ENCODE measurements around the gene TKT. TPM values are rescaled to one million over a fixed set of nuclear protein-coding genes. Genes with fewer than 3 reads are reported as not detected.

TKT gene
- total RNA-seq, 1 experiment from 2014 or later = 634 TPM

DNA sequence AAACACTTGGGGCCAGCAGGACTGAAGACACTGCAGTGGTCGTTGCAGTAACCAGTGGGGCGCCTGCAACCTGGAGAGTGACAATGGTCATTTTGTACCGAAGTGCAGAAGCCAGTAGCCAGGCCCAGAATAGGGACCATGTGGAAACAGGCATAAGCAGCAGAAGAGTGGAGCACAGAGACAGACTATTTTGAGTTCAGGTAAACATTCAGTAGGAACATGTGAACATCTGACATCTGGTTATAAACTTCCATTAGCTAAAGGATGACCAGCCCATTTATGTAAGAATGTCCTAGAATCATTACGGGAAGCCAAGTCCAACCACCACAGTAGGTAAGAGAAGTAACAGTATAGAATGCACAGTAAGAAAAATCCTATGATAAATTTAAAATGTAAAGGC lies 32.4 kb upstream of the TKT start:
- RAD21 ChIA-PET (ENCODE audit: low non-redundant PET in 1 of 2, low total read pairs in 2 of 2, uncharacterized antibody in 2 of 2, unreplicated experiment in 2 of 2) = no interaction called here
- intact Hi-C loops (cut with micrococcal nuclease) = no loop called here
- H3K9me3 ChIP-seq (ENCODE audit: control insufficient read depth in 1 of 2, insufficient read depth in 1 of 2, low read depth in 1 of 2, low read length in 2 of 2) = no peaks in the 10 kb centered on the region
- no peaks in the 10 kb centered on the region for H3K4me1 ChIP-seq (ENCODE audit: control insufficient read depth in 1 of 2, insufficient read depth in 2 of 2, low read length in 2 of 2)
- no peaks in the 10 kb centered on the region for H3K9me2 ChIP-seq (ENCODE audit: insufficient read depth)
- peaks cover 18 to 20% of the 10 kb centered on the region in 2 experiments; a peak in 3 of 4 replicates for H3K36me3 ChIP-seq (ENCODE audit: control insufficient read depth in 1 of 2, insufficient read depth in 2 of 2, low read length in 2 of 2)
- ATAC-seq = no peak
- CTCF ChIA-PET = no interaction called here
- H3K27me3 ChIP-seq (ENCODE audit: insufficient read depth, low read length) = no peaks in the 10 kb centered on the region
- no peak overlapping the region for H3K9ac ChIP-seq (ENCODE audit: low read length)
- no peaks in the 10 kb centered on the region; the same call in 1 of the 2 replicates for H4K20me1 ChIP-seq (ENCODE audit: insufficient read depth)
- no peak overlapping the region for H2AFZ ChIP-seq (ENCODE audit: low read depth, low read length, poor library complexity, severe bottlenecking)
- no peak overlapping the region for H3K27ac ChIP-seq (ENCODE audit: low read depth, low read length)
- no peak for DNase-seq (ENCODE audit: low read depth, low spot score)
- no TSS peak for BruUV-seq (replicated peaks)
- no peaks in the 10 kb centered on the region for H3K79me2 ChIP-seq (ENCODE audit: insufficient read depth, low read length)
- H3K4me3 ChIP-seq (replicated peaks in 1 of 2; ENCODE audit: low read depth in 1 of 2, low read length in 2 of 2) = no peak overlapping the region
- TF ChIP-seq CBX3 (IDR thresholded peaks at IDR 0.05; ENCODE audit: low read depth) = no peak
- no peak for TF ChIP-seq SP1 (IDR thresholded peaks at IDR 0.05; ENCODE audit: low read depth)
- no peak for TF ChIP-seq POLR2AphosphoS5 (IDR thresholded peaks at IDR 0.05; ENCODE audit: low read depth, low read length)
- TF ChIP-seq CTCF (IDR thresholded peaks at IDR 0.05 in 2 of 3, conservative IDR thresholded peaks at IDR 0.05 in 1 of 3; ENCODE audit: borderline replicate concordance in 1 of 3, insufficient read depth in 1 of 3, low read depth in 2 of 3, low read length in 2 of 3) = no peak
- no peak for TF ChIP-seq RAD21 (IDR thresholded peaks at IDR 0.05; ENCODE audit: low read depth)
- no peak for TF ChIP-seq EZH2phosphoT487 (IDR thresholded peaks at IDR 0.05; ENCODE audit: borderline replicate concordance)
- TF ChIP-seq SIN3A (IDR thresholded peaks at IDR 0.05; ENCODE audit: low read depth) = no peak
- POLR2A ChIA-PET = no interaction called here
- no peak overlapping the region for H3K4me2 ChIP-seq (ENCODE audit: low read length)

GRCh38 chr3:53287131-53287629 lies 31.4 kb upstream of the TKT start:
- Histone ChIP-seq H3K4me3 (replicated peaks in 1 of 2; ENCODE audit: low read depth in 1 of 2, low read length in 2 of 2) (no peak overlapping the region), H3K27me3 (ENCODE audit: insufficient read depth, low read length) (no peaks in the 10 kb centered on the region), H3K9ac (ENCODE audit: low read length) (no peak overlapping the region), H3K4me2 (ENCODE audit: low read length) (no peak overlapping the region), H2AFZ (ENCODE audit: low read depth, low read length, poor library complexity, severe bottlenecking) (no peak overlapping the region), H3K36me3 (ENCODE audit: control insufficient read depth in 1 of 2, insufficient read depth in 2 of 2, low read length in 2 of 2) (peaks cover 16 to 17% of the 10 kb centered on the region in 2 experiments; a peak in 3 of 4 replicates), H3K9me2 (ENCODE audit: insufficient read depth) (no peaks in the 10 kb centered on the region), H3K27ac (ENCODE audit: low read depth, low read length) (no peak overlapping the region), H3K4me1 (ENCODE audit: control insufficient read depth in 1 of 2, insufficient read depth in 2 of 2, low read length in 2 of 2) (no peaks in the 10 kb centered on the region), H3K79me2 (ENCODE audit: insufficient read depth, low read length) (no peaks in the 10 kb centered on the region), H4K20me1 (ENCODE audit: insufficient read depth) (no peaks in the 10 kb centered on the region; the same call in 1 of the 2 replicates), H3K9me3 (ENCODE audit: control insufficient read depth in 1 of 2, insufficient read depth in 1 of 2, low read depth in 1 of 2, low read length in 2 of 2) (no peaks in the 10 kb centered on the region)
- POLR2A ChIA-PET = interaction anchor here (0.6 kb wide), 1 partner anchor 29 kb away, joined by 5 read pairs; no protein-coding TSS in a partner anchor
- DNase-seq (ENCODE audit: low read depth, low spot score) (no peak), ATAC-seq (no peak)
- TF ChIP-seq EZH2phosphoT487 (IDR thresholded peaks at IDR 0.05; ENCODE audit: borderline replicate concordance) (no peak), FOSL1 (IDR thresholded peaks at IDR 0.05; ENCODE audit: low read depth) (no peak), ELF1 (IDR thresholded peaks at IDR 0.05; ENCODE audit: borderline replicate concordance, low read depth) (no peak)
- intact Hi-C loops (cut with micrococcal nuclease) = no loop called here
- TSS peak; percentile 7 for BruUV-seq (replicated peaks)
- RAD21 ChIA-PET (ENCODE audit: low non-redundant PET in 1 of 2, low total read pairs in 2 of 2, uncharacterized antibody in 2 of 2, unreplicated experiment in 2 of 2) = no interaction called here
- CTCF ChIA-PET = no interaction called here

Data from HCT116 (cell line).